ENCODE data around the gene TUBA3D. TPM values are rescaled to one million over a fixed set of nuclear protein-coding genes. Genes with fewer than 3 reads are reported as not detected.
"Not testable (repeated sequence)": the region's sequence is repeated elsewhere in the genome, so short reads cannot be mapped to it uniquely, and the experiment has no call there.

Gene TUBA3D
- total RNA-seq, 2 donors from 2014 or later, result not detected

DNA sequence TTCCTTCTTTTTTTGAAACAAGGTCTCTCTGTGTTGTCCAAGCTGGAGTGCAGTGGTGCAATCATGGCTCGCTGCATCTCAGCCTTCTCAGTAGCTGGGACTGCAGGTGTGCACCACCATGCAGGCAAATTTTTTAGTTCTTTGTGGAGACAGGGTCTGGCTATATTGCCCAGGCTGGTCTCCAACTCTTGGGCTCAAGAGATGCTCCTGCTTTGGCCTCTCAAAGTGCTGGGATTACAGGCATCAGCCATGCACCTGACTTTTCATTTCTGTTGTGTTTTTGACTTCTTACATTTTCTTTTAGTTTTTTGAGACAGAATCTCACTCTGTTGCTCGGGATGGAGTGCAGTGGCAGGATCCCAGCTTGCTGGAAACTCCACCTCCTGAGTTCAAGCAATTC, 49.3 kb downstream of the TUBA3D start:
- DNase-seq; ATAC-seq; intact Hi-C loops (cut with DNase I, micrococcal nuclease): not testable (repeated sequence)

DNA sequence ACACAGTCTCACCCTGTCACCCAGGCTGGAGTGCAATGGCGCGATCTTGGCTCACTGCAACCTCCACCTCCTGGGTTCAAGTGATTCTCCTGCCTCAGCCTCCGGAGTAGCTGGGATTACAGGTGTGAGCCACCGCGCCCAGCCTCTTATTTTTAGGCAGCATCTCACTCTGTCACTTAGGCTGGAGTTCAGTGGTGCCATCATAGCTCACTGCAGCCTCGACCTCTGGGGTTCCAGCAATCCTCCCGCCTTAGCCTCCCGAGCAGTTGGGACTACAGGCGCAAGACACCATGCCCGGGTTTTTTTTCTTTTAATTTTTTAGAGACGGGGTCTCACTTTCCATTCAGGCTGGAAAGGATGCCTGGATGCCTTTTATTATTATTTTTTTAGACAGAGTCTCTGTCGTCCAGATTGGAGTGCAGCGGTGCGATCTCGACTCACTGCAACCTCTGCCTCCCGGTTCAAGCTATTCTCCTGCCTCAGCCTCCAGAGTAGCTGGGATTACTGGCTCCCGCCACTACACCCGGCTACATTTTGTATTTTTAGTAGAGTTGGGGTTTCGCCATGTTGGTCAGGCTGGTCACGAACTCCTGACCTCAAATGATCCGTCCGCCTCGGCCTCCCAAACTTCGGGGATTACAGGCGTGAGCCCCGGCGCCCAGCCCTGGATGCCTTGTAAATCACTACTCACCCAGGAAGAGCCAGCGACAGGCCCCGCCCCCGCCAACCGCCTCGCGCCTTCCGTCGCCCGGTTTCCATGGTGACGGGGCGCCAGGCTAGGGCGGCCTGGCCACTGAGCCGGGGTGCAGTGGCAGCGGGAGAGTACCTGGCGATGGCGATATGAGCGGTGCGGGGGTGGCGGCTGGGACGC, 51.4 kb downstream of the TUBA3D start, which contains the start of gene CCDC74A:
Gene CCDC74A, plus strand, starts transcription at position 758 of the 871 bp plus-strand sequence. Its CDS starts 83 bp downstream, at position 841.
- DNase-seq (peak; percentile 77 to 88), ATAC-seq (peak; percentile 97)
- intact Hi-C loops (cut with DNase I, micrococcal nuclease), result not testable (repeated sequence)

DNA sequence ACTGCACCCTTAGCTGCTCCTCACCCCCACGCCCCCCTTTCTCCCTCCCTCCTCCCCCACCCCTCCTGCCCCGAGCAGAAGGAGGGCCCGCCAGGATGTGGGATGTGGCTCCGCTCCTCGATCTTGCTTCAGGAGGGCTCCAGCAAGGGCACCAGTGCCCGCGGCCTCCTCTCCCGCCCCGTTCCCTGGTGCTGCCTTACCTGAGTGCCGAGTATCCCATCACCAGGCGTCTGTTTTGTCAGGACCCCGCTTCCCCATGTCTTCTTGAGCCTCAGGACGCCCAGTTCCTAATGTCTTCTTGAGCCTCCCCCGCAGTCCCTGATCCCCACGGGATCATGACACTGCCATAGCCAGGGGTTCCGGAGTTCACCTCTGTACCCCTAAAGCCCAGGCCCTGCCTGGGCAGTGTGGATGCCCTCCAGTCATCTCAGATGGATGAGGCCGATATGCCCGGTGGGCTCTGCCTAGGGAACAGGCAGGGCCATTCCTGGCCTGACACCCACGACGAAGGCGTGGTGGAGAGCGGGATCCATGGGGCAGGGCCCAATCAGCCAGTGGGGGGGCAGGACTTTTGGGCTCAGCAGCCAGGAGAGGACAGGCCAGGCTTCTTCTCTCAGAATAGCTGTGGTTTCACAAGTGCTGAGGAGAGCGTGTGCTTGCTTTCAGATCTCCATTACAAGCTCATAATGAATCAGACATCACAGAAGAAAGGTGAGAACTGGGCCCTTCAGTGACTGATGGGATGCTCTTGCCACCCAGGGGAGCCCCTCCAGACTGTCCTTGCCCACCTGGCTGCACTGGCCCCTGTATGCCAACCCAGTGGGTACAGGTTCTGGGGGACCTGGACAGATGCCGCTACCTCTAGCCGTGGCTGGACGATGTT, 53.3 kb downstream of the TUBA3D start:
- DNase-seq, result peak in 1 of 2 donors; percentile 22
- ATAC-seq; intact Hi-C loops (cut with DNase I, micrococcal nuclease): not testable (repeated sequence)

DNA sequence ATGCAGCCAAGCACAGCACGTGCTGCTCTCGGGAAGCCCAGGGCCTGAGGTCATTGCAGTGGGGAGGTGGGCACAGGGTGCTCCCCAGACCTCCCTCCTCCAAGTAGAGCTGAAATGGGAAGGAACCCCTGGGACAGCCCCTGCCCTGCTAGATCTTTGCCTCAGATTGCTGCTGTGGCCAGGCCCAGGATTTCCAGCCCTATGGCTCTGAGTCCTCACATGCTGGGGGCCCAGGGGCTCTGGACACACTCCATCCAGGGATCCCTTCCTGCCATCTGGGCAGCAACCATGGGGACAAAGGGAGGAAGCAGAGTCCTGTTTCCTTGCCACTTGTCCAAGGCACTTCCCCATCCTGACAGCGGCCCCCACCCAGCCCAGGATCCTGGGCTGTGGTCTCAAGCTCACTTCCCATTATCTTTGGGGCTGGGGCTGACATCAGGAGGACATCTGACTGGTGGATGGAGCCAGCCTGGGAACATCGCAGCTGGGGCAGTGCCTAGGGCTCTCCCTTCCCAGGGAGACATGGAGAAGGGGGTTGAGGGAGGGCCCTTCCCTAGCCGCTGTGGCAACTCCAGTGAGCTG, 54.0 kb downstream of the TUBA3D start:
- ATAC-seq; DNase-seq; intact Hi-C loops (cut with DNase I, micrococcal nuclease): not testable (repeated sequence)

DNA sequence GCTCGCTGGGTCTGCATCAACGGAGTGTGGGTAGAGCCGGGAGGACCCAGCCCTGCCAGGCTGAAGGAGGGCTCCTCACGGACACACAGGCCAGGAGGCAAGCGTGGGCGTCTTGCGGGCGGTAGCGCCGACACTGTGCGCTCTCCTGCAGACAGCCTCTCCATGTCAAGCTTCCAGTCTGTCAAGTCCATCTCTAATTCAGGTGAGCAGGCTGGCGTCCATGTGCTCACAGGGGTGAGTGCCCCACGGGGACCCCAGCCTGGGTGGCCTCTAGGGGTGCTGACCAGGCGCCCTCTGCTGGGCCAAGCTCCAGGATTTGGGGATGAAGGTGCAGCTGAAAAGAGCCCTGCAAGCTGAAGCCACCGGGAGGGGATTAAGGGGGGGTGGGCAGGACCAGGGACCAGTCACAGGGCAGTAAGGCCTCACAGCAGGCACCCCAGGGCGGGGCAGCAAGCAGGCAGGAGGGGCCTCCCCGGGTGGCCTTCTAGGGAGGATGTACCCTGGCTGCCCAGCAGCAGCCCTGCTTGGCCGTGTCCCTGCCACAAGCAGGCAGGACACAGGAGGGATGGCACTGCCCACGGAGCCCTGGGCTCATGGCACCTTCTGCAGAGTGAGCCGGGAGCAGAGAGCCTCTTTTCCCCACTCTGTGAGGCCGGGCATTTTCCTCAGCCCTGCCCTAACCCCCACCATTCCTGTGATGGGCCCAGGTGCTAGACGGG, 54.9 kb downstream of the TUBA3D start:
- intact Hi-C loops (cut with DNase I, micrococcal nuclease); DNase-seq; ATAC-seq: not testable (repeated sequence)

DNA sequence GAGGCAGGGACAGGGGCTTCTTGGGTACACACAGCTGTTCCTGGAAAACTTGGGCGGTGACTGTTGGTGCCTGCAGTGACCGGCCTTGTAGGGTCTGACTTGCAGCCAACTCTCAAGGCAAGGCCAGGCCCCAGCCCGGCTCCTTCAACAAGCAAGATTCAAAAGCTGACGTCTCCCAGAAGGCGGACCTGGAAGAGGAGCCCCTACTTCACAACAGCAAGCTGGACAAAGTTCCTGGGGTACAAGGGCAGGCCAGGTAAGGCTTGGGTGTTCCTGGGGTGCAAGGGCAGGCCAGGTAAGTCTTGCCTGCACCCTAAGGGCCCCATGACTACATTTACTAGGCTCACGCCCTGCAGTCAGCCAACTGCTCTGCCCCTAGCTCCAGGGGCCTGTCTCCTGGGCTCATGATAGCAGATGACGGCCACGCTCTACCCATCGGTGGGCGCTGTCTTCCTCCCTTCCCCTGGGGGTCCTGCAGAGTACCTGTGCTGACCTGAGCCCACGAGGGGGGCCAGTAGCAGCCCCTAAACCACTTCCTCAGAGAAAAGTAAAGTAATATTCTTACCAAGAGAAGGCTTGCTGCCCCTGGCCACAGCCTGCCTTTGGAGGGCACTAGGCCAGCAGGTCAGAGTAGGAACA, 55.7 kb downstream of the TUBA3D start:
- DNase-seq; intact Hi-C loops (cut with DNase I, micrococcal nuclease); ATAC-seq: not testable (repeated sequence)

Small RNA genes within 50 kb of the gene (microRNA-seq; reads per million reads assigned to microRNA genes)
- 0 reads per million in 2 donors for gene MIR4784

Other genes starting within 250 kb of the TUBA3D start
- 1 to 10 TPM; 2.9 to 4.0 TPM for gene RAB6D, start 112.0 kb upstream of the TUBA3D start, total RNA-seq
- 10 to 100 TPM; 72.3 to 84.6 TPM for gene MZT2A, start 16.3 kb downstream of the TUBA3D start, total RNA-seq
- gene CCDC74A, start 51.8 kb downstream of the TUBA3D start, total RNA-seq, result 1 to 10 TPM; 1.1 to 2.0 TPM